Muscle of arm (tissue), 14 donors: ENCODE measurements around the gene NHSL1. TPM values are rescaled to one million over a fixed set of nuclear protein-coding genes. Genes with fewer than 3 reads are reported as not detected.

Experiments used
- DNase-seq: peaks from one replicate; pipeline ENCODE4 v3.0.0-alpha.2; 2013
- long read RNA-seq, 11 donors: transcript quantifications; one replicate each; lab custom pipeline, GENCODE V29; 2026
- polyA plus RNA-seq, 12 donors: library from polyadenylated mRNA; unstranded; fragments of 120-200 nt; gene quantifications; one replicate each; pipeline ENCODE4 v1.2.1, GENCODE V29; 2013; ENCODE audit not compliant: insufficient read length in 12 of 12

NHSL1 gene
- 100 to 1,000 TPM in 1 of 12 donors, 10 to 100 TPM in 11; 19.2 to 257 (median 26.3) TPM for polyA plus RNA-seq
- long read RNA-seq, donor 1, transcript NHSL1-203 (4 exons, 947 nt): major isoform, 5 of 48 reads
- long read RNA-seq, donor 1, partial matches to known transcripts: 43 of 48 reads
- long read RNA-seq, donor 1, other reads (novel, unspliced or antisense): 0 of 48 reads
- long read RNA-seq, donor 2, transcript NHSL1-201 (5 exons, 736 nt): major isoform, 8 of 13 reads
- long read RNA-seq, donor 2, partial matches to known transcripts: 5 of 13 reads
- long read RNA-seq, donor 2, other reads (novel, unspliced or antisense): 0 of 13 reads
- long read RNA-seq, donor 3, partial matches to known transcripts: 0 of 2 reads
- long read RNA-seq, donor 3, other reads (novel, unspliced or antisense): 0 of 2 reads
- long read RNA-seq, donor 4, partial matches to known transcripts: 0 of 3 reads
- long read RNA-seq, donor 4, other reads (novel, unspliced or antisense): 0 of 3 reads
- long read RNA-seq, donor 5, partial matches to known transcripts: 0 of 3 reads
- long read RNA-seq, donor 5, other reads (novel, unspliced or antisense): 0 of 3 reads
- long read RNA-seq, donor 6, partial matches to known transcripts: 0 of 1 reads
- long read RNA-seq, donor 6, other reads (novel, unspliced or antisense): 0 of 1 reads
- long read RNA-seq, donor 7, partial matches to known transcripts: 0 of 3 reads
- long read RNA-seq, donor 7, other reads (novel, unspliced or antisense): 0 of 3 reads
- long read RNA-seq, donor 8, partial matches to known transcripts: 0 of 4 reads
- long read RNA-seq, donor 8, other reads (novel, unspliced or antisense): 0 of 4 reads
- long read RNA-seq, donor 9, partial matches to known transcripts: 0 of 3 reads
- long read RNA-seq, donor 9, other reads (novel, unspliced or antisense): 0 of 3 reads
- long read RNA-seq, donor 10, partial matches to known transcripts: 0 of 2 reads
- long read RNA-seq, donor 10, other reads (novel, unspliced or antisense): 0 of 2 reads
- long read RNA-seq, donor 11, partial matches to known transcripts: 9 of 14 reads
- long read RNA-seq, donor 11, other reads (novel, unspliced or antisense): 0 of 14 reads

DNA sequence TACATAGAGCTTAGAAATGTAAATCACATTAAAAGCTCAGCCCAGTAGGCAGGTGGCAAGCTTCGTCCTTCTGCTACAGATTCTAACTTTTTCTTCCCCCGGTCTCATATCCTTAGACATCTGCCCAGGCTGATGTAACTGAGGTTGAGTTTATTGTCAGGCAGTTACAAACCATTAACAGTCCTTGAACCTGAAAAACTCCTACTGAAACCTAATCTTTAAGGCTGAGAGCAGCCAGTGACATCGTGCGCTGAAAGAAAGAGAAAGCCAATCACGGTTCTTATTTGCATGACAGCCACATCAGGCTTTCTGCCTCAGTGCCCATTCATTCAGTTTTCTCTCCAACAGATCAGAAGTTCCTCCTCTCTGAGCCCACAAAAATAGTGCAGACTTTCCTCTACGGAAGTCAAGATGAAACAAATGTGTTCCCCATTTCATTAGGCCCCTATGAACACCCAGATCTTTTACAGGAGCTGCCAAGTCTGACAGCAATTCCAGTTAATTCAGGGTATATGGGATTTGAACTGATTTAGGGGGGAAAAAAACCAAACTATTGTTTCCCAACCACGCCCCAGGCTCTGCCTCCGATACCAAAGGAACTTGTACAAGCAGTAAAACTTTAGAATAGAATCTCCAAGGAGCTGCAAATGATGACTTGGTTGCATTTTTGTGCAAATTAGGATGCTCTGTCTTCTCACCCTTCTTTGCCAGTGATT, at the start of gene NHSL1:
TSS of gene NHSL1 (minus strand) at position 192 of the 716 bp plus-strand sequence. CDS start 204 bp downstream, outside the sequence.
- DNase-seq: no peak

DNA sequence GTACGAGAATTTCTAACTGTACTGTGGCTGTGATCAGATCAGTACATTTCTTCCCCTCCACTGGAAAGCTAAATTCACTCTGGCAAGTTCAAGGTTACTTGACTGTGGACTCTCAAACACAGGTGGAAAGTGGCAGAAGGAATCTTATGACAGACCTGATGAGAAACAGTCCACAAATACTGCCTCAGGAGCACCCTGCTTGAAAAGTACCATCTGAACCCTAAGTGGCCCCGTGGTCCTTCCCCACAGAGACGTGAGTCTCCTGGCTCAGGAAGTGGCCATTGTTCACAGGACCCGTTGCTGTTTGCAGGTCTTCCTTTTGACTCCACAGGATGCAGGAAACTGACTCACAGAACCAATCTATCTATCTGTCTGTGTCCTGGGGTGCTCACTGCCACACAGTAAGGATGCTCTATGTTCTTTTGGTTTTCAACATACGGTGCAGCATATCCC, 47.5 kb upstream of the NHSL1 start:
- DNase-seq: no peak

DNA sequence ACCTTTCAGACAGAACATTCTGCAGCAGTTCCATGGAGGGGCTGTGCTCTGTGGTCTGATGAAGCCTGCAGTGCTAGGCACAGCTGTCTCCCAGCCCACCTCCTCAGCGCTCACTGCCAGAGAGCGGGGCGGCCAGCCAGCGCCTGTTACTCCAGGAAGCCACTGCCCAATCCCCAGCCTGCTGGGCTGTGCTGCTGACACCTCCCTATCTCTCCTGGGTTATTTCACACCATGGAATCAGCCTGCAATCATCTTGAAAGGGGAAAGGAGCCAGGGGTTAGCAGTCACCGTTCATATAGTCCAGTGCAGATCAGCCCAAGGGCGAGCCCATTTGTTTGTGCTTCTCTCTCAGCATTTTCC, 46.3 kb upstream of the NHSL1 start:
- DNase-seq: peak; percentile 87

DNA sequence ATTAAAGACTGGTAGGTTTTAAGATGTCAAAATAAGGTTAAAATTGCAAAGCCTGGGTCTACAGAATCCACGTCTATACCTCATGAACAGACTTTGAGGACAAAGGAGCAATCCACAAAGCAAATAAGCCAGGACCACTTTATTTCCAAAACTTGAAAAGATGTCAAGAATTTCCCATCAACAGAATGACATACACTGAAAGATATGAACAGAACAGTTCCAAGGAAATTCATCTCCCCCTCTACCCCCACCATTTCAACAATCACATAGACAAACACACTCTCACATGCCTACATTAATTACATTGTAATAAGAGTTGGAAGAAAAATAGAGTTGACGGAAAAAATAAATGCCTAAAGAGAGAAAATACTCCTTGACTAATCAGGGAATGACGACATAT, 45.2 kb upstream of the NHSL1 start:
- DNase-seq: no peak

- DNase-seq: no peak
Observed at GRCh38 chr6:138543657-138544056, 44.4 kb upstream of the NHSL1 start.

DNA sequence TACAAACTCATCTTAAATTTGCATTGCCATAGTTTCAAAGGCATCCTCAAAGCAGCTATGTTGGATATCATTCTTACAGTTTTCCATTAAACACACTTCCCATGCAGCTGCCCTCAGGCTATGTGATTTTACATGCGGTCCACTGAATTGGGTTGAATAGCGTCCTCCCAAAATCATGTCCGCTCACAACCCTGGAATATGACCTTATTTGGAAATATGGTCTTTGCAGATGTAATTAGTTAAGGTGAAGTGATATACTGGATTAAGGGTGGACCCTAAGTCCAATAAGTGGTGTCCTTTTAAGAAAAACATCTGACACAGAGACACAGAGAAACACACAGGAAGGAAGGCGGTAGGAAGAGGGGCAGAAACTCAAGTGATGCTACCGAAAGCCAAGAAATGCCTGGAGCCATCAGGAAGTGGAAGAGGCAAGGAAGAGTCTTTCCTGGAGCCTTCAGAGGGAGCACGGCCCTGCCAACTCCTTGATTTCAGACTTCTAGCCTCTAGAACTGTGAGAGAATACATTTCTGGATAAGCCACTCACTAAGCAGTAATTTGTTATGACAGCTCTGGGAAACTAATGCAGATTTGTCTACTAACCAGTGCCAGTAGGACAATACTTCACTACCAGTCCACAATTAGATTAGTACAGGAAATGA, 42.7 kb upstream of the NHSL1 start:
- DNase-seq: no peak

DNA sequence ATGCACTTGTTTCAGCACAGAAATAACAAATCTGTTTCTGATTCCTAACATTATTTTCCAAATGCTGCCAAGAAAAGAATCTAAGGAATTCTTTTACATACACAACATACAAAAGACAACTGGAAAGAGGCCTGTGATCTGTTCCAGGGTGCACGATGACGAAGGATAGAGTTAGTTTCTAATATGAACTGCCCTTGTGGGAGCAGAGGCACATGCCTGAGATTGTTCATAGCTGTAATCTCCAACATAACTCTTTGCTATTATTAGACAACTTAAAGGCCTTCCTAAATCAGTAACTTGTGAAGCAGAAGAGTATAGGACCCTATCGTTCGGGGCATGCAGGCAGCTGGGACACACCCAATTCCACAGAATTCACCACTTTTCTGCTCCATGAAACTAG, 41.2 kb upstream of the NHSL1 start:
- DNase-seq: no peak

GRCh38 chr6:138539876-138540275, 40.6 kb upstream of the NHSL1 start:
- DNase-seq: no peak

GRCh38 chr6:138538390-138539031, 39.2 kb upstream of the NHSL1 start:
- no peak for DNase-seq

- DNase-seq: peak; percentile 80
Observed at GRCh38 chr6:138537106-138537505, 37.8 kb upstream of the NHSL1 start.

DNA sequence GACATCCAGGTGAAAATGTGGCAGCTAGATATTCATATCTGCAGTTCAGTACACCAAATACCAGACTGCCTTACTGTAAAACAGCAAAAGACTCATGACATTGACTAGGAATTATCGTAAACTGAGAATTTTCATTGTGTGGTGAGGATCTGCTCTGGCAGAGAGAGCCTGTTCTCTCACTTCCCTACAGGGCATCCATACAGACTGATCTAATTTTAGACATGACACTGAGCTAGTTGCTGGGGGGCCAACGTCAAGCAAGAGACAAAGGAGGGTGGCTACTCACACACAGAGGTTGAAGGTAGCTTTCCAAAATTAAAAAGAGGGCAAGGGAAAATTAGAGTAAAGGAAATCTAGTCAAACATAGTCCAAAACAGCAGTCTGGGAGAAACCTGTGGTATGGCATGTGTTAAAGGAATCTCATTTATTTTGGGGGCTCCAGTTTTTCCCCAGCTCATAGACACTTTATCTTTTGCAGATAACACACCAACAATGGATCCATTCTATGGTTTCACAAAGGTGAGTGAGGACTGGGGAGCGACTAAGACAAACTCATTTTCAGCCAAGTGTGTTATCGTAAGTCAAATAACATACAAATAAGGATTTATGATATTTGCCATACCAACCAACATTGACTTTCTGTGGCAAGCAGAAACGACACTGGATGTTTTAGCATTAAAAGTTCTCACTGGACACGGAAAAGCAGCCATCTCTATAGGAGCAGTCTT, 36.6 kb upstream of the NHSL1 start:
- DNase-seq: no peak

GRCh38 chr6:138533667-138534066, 34.4 kb upstream of the NHSL1 start:
- DNase-seq: no peak

DNA sequence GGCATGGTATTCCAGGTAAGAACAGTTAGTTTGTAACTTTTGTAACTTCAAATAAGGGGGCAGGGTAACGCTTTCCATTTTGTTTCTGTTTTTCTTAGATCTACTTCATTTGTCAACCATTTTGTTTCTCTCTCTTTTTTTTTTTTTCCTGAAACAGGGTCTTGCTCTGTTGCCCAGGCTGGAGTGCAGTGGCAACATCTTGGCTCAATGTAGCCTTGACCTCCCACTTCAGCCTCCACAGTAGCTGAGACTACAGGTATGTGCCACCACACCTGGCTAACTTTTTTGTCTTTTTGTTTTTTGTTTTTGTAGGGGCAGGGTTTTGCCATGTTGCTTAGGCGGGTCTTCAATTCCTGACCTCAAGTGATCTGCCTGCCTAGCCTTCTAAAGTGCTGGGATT, 32.1 kb upstream of the NHSL1 start:
- no peak for DNase-seq

- DNase-seq: no peak
Observed at GRCh38 chr6:138529478-138529877, 30.2 kb upstream of the NHSL1 start.

GRCh38 chr6:138528956-138529355, 29.7 kb upstream of the NHSL1 start:
- no peak for DNase-seq

- no peak for DNase-seq
Observed at GRCh38 chr6:138528137-138528536, 28.8 kb upstream of the NHSL1 start.

GRCh38 chr6:138527411-138528088, 28.3 kb upstream of the NHSL1 start:
- DNase-seq: no peak

DNA sequence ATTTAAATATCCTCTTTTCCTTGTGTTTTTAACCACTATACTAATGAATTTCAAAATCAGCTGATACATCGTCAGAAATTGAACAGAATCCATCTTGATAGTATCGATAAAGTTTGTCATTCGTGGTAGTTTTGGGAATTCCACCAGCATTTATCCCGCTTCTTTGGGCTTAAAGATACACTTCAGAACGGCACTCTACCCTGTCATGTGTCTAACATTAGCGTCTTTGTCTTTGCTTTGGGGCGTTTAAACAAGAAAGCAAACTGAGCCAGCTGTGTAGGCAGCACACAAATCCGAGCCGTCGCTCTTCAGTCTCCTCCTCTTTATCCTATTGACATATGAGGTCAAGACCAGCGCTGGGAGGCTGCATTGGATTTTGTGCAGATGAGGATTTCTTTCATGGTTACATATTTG, 27.5 kb upstream of the NHSL1 start:
- DNase-seq: no peak

GRCh38 chr6:138525355-138525754, 26.1 kb upstream of the NHSL1 start:
- no peak for DNase-seq
